Hematopoietic multipotent progenitor cell treated with erythropoietin and hydrocortisone succinate and interleukin-3 and kit ligand, for 6 days (in vitro differentiated cells): ENCODE results near the gene CYBC1.

ENCODE experiments used
- DNase-seq: peaks from one replicate; pipeline ENCODE4 v3.0.0-alpha.2; 2015

CYBC1 gene

DNA sequence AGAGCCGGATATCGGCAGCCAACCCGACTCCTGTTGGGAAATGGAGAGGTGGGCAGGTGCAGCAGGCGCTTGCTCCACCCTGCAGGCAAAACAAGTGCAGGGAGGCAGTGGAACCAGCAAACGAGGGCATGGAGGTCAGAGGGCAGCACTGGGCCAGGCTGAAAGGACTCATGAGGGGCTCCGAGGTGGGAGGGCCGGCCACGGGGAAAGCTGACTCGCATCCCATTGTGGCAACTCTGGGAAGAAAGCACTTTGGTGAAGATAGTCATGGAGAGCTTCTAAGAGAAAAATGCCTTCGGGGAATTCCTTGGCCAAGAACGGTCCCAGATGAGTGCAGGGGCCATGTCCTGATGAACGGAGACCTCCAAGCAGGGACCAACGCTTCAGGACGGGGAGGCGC is 4.4 kb downstream of the CYBC1 start:
- no peak for DNase-seq

DNA sequence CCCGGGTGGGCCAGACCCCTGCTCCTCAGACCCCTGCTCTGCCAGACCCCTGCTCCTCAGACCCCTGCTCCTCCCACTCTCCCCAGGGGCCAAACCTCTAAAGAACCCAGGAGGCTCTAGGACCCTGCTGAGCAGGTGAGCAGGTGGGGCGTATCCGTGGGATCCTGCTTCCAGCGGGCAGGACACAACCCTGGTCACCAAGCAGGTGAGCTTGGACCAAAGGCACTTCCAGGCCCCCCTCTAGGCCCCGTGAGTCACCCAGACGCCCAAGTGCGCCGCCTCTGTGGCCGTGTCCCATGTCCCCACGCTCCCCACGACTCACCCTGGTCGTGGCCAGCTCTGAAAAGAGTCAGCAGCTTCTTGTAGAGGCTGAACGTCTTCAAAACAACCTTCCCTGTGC is 5.0 kb downstream of the CYBC1 start:
- DNase-seq, result no peak

DNA sequence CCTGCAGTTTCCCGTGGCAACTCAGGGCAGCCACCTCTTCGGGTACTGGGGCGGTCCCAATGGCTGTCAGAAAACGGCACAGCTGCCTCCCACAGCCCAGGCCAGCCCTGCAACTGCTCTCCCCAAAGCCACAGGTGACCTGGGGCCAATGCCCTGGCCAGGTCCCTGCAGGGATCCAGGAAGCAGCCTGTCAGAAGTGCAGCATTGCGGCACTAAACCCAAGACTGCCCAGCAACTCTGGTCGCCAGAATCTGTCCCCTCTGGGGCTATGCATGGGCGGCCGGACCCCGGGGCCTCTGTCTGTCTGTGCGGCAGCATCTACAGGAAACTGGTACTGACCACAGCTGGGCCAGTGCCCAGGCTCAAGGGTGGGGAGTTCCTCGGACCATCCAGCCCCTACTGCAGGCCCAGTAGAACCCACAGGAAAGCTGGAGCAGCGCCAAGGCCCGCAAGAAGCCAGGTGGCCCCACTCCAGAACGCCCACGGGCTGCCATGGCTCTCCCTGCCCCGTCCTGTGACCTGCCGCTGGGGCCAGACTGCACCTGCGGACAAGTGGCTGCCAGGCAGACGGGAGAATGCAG is 5.5 kb downstream of the CYBC1 start:
- DNase-seq, result no peak

DNA sequence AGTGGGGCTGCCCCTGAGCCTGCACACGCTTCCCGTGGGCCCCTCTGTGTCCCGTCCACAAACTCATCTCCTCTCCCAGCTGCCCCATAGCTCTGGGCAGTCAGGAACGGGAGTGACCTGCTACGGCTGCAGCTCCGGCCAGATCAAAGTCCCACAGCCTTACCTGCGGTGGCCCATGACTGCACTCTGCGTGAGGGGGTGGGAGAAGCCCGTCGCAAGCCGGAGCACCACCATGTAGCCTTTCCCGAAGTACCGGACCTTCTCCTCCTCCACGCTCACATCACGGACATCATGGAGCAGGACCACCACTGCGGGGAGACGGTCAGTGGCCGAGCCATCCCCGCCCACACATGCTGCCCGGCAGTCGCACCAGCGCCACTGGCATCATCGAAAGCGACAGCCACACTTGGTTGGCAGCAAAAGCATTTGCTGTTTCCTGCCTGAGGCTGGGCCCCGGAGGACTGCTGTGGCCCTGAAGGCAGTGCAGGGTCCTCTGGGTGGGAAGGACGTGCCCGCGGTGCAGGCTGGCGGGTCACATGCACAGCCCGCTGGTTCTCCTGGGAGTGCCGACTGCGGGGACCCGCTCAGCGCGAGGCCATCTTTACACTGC is 6.2 kb downstream of the CYBC1 start:
- no peak for DNase-seq

DNA sequence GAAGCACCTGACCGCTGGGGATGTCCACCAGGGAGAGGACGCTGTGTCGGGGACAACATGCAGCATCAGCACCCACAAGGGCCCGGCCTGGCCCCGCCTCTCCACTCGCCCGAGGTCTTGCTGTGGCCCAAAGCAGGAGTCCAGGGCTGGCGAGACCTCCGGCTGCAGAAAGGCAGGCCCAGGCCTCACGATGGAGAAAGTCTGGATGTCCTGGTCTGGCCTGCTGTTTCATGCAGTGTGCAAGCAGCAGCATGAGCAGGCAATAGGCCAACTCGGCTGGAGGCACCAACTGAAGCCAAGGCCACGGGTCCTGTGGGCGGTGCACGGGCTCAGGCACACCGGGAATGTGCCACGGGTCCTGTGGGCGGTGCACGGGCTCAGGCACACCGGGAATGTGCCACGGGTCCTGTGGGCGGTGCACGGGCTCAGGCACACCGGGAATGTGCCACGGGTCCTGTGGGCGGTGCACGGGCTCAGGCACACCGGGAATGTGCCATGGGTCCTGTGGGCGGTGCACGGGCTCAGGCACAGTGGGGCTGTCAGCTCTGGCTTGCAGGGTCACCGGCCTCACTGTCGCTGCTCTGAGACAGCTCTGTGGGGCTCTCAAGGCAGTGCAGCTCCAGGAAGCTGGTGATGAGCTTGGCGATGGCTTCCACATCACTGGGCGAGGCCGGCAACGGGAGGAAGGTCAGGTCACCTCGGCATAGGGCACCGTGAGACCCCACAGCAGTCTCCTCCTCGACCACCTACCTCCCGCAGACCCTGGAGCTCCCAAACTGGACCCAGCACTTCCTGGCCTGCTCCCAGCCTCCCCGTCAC is 6.9 kb downstream of the CYBC1 start:
- no peak for DNase-seq

DNA sequence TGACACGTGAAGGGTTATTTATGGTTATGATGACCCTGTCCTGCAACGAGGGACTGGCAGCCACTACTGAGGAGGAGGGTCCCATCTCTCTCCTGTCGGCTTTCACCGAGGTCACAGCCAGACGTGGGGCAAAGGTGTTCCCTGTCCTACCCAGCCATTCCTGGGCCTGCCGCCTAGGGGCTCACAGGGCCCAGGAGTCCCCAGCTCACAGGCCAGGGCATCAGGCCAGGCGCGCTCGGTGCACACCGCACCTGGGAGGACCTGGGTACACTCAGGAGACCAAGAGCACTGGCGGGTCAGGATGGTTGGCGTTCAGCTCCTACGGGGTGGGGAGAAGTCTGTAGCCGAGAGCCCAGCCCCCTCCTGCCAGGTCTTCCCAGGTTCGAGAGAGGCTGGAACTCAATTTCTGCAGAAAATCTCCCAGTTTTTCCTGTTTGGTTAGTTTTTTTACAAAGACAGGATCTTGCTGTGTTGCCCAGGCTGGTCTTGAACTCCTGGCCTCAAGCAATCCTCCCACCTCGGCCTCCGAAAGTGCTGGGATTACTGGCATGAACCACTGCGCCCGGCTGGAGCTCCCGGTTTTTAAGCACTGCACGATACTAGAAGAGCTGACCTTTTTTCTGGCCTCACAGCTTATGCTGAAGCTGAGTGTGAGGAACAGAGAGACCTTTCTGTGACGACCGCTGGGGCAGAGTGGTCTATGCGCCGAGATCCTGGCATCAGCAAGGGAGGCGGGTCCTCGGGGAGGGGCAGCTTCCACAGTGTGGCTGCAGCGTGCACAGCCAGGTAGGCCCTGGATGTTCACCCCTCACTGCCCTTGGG is 7.7 kb downstream of the CYBC1 start:
- no peak for DNase-seq

DNA sequence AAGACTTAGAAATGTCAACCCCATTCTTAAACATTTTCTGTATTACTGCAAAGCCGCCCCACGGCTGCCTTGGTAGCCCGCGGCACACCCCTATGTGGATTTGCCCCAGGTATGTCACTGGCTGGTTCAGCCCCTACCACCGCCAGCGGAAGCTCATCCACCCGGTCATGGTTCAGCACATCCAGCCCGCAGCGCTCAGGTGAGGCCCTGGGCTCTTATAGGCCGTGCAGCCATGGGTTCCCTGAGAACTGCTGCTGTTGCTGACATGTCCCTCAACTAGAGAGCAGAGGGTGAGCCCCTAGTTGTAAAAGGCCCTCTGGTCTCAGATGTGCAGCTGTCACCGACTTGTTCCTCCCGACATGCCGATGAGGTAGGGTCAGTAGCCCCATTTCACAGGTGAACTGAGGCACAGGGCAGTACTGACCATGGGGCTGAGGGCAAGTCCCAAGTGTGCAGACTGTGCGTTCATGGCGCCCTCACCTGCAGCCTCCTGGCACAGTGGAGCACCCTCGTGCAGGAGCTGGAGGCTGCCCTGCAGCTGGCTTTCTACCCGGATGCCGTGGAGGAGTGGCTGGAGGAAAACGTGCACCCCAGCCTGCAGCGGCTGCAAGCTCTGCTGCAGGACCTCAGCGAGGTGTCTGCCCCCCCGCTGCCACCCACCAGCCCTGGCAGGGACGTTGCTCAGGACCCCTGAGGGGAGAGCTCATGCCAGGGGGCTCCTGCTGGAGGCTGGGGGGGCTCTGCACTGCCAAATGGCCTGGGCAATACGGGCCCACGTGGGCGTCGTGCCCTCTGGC is 8.7 kb downstream of the CYBC1 start:
- DNase-seq, result no peak

DNA sequence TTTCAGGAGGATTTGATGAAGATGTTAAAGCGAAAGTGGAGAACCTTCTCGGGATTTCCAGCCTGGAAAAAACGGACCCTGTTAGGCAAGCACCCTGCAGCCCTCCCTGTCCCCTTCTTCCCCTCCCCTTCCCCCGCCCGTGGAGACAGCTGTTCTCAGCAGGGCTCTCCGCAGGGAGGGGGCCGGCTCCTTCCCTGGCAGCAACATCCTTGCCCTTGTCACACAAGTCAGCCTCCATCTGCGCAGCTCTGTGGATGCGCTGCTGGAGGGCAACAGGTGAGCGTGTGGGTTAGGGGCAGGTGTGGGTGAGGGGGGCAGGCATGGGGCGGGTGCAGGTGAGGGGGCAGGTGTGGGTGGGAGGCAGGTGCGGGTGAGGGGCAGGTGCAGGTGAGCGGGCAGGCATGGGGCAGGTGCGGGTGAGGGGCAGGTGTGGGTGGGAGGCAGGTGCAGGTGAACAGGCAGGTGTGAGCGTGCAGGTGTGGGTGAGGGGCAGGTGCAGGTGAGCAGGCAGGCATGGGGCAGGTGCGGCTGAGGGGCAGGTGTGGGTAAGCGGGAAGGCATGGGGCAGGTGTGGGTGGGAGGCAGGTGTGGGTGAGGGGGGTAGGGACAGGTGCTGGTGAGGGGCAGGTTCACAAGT is 9.4 kb downstream of the CYBC1 start:
- DNase-seq, result no peak

DNA sequence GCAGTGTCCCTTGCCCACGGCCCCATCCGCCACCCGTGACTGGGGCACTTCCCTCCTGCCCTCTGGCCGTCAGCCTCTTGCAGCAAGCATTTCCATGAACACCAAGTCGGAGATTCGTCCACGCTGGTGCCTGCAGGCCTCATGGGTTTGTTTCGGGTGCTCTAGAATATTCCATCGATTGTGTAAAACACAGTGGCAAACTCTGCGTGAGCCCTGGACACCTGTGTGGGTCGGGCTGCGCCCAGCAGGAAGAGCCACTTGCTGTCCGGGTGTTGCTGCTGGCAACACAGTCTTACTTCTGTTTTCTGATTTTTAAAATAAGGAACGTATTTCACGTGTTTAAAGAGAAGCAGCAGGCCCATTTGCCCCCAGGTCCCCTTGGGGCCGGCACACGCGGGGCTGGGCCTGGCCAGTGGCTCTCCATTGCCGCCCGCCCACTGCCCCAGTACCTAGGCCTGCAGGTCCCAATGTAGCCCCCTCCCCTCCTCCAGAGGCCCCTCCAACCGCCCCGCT is 10.0 kb downstream of the CYBC1 start:
- DNase-seq, result no peak

DNA sequence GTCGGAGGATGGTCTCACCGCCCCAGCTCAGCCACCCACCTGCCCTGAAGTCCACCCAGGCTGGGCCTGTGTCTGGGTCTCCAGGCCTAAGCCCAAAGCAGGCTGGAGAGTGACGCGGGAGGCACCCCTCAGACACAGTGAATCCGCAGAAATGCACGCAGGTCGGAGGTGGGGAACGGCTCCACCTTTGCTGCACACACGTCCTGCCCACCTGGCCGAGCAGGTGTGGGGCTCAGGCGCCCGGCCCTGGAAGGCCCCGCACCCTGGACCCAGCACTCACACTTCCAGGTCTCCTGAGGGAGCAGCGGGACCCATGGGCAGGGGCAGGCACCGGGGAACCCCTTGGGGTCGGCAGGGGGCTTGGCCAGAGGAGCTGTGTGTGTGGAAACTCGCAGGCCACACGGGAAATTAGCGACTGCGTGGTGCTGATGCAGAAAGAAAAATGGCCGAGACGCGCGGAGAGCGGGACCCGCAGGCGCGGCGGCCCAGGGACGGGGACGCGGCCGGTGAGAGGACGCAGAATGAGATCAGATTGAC is 10.7 kb downstream of the CYBC1 start:
- DNase-seq, result no peak

DNA sequence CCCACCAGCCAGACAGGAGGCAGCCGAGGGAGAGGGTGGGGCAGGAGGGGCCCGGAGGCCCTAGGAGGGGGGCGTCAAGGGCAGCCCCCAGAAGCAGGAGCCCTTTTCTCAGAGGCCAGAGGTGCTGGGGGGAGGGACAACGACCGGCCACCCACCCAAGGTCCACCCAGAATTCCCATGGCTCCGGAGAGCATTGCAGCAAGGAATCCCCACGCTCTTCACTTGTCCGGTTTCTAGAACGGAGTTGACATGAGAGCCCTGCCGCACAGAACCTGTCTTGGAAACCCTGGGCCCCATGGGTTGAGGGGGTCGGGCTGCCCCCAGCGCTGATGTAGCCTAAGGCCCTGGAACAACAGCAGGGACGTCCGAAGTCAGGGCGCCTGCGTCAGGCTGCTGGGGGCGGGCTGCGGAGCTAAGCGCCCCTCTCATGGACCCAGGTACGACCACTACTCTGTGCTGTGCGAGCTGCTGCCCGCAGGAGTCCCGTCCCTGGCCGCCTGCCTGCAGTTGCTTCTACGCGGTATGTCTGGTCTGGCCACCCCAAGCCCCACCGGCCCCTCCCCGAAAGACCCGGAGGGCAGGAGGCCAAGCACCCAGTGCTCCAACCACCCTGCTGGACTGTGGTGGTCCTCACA is 11.2 kb downstream of the CYBC1 start:
- no peak for DNase-seq

DNA sequence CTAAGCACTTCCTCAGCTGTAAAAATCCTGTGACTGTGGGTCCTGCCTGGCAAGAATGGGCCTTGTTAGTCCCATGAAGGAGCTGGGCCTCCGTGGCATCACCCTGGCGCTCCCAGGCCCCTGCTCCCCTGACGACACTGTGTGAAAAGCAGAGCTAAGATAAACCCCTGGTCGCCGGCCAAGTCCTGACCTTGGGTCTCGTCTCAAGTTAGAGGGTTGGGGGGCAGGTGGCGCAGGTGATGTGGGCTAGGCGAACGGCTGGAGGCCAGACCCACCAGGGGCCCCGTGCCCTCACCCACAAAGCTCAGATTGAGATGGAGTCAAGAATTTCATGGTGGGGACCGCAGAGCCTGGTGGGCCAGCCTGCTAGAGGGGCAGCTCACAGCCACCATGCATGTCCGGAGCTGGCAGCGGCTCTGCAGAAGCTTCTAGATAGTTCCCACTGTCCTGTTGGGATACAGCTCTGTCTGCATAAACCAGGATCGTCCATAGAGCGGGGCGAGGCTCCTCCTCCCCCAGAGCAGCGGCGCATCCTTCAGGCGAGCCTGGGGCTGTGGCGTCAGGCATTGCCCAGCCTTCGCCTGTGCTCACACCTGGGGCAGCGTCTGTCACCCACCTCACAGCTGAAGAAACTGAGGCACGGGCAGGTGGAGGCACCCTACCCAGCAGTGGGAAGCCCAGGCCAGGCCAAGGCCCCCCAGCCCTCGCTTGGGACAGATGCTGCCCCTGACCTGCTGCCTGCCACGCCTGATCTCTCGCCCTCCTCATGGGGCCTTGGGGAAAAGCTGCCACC is 12.0 kb downstream of the CYBC1 start:
- no peak for DNase-seq

DNA sequence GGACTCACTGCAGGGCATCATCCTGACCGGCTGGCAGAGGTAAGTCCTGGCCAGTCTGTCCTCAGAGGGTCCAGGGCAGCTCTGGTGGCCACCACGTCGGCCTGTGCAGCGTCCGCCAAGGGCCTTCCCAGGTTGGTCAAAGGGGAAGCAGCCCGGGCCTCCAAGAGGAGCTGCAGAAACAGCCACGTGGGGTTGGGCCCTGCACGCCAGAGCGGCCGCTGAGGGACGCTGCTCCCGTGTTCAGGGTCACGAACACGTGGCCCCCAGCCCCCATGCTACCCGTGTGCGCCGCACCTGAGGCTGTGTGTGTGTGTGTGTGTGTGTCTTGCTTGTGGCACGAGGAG is 13.3 kb downstream of the CYBC1 start:
- DNase-seq, result no peak

DNA sequence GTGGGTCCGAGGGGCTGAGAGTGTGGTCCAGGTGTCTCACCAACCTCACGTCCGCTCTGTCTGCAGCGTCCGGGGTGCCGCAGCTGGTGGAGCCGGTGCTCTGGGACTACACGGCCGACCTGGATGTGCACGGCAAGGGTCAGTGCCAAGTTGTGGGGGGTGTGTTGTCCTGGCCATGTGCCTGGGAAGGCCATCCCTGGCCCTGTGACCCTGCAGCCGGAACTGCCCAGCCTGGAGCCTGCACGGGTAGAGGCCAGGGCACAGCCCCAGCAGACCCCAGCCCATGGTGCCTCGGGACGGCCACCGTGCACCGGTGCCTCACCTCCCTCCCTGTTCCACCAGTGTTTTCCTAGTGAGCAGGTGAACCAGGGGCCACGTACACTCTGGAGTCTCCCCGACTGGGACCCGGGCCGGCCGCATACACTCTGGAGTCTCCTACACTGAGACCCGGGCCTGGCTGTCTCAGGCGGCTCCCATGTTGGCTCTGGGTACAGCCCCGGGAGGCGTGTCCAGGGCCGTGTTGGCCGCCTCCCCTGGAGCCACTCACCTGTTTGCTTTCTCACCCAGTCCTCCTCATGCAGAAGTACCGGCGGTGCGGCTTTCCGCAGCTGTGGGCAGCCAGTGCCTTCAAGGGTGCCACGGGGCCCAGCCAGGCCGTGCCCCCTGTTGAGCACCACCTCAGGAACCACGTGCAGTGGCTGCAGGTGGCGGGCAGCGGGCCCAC is 13.8 kb downstream of the CYBC1 start:
- DNase-seq, result no peak

DNA sequence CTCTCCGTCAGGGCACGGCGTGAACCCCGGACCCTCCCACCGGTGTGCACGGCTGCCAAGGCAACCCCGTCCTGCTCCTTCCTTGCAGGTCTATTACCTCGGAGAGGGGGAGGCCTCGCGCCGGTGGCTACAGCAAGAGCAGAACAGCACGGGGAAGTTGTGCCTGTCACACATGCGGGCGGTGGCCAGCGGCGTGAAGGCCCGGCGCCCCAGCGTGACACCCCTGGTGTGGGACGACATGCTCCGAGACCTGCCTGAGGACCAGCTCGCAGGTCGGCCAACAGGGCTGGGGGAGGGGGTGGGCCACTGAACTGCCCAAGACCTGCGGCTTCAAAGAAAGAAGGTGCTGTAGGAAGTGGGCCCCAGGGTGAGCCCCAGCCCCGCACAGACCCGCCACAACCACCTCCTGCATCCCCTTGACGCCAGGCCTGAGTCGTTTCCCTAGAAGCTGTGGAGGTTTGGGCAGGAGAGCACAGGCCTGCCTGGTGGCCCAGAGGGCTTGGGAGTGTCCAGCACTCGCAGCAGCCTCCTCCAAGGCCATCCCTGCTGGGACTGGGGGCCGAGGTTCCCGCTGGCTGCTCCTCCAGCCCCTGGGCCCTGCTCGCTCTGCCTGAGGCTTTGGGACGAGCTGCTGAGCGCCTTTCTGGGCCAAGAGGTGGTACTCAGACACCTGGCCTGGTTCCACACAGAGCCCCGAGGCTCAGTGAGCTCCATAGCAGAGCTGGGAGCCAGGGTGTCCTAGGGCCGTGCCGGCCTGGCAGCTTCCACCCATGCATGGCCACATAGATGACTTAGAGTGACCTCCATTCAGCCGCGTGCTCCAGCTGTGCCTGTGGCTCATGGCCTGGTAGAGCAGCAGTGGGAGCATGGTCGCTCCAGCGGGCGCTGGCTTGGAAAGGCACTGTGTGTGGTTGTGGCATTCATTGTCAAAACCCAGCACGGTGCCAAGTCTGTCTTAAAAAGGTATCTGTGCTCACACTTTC is 14.7 kb downstream of the CYBC1 start:
- no peak for DNase-seq

DNA sequence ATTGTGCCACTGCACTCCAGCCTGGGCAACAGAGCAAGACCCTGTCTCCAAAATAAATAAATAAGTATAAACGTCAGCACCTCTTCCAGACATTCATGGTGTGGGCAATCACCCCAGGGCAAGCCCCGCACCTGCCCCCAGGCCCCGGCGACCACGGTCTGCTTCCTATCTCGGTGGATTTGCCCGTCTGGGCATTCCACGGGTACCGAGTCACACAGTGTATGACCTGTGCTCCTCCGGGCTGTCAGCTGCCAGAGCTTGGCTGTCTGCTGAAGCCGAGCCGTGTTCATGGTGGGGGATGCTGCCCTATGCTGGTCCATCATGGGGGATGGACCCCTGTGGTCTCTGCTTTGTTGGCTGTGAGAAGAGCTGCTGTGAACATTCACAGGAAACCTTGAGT is 15.4 kb downstream of the CYBC1 start:
- DNase-seq, result no peak

DNA sequence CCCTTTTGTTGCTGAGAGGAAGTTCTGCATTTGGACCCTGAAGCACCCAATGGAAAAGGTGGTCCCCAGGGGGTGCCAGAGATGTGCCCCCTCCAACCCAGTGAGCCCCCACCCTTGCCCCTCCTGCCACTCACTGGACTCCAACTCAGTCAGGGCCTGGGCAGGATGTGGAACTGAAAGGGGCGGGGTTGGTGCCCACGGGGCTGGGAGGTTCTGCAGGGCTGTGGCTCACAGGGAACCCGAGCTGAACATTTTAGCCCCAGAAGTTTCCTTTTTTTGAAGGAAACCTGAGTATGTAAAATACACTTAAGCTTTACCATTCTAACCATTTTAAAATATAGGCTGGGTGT is 16.4 kb downstream of the CYBC1 start:
- DNase-seq, result no peak

DNA sequence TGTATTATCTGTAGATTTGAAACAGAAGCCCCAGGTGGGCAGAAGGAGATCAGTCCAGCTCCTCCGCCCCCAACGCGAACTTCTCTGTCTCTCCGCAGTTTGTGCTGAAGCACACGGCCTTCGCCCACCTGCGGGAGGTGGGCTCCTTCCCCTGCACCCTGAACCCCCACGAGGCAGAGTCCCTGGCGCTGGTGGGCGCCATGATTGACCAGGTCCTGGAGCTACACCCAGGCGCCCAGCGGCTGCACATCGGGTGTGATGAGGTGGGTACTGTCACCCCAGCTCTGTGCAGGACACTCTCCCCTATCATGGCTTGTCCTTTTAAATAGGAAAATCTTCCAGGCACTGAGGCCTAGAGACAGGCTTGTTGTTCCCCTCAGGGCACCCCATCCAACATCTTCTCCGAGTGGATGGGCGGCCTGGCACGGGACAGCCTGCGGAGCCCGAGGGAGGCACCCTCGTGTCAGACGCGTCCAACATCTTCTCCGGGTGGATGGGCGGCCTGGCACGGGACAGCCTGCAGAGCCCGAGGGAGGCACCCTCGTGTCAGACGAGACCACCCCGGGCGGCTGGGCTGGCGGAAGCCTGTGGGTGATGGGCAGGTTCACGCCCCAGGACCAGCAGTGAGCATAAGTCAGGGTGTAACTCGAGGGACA is 16.9 kb downstream of the CYBC1 start:
- DNase-seq, result no peak
